ENCODE measurements around the gene MAP1LC3B2. TPM values are rescaled to one million over a fixed set of nuclear protein-coding genes. Genes with fewer than 3 reads are reported as not detected.

Gene MAP1LC3B2
- total and polyA plus RNA-seq, 2 experiments from 2014 or later: 3.3 TPM; not detected in 1

DNA sequence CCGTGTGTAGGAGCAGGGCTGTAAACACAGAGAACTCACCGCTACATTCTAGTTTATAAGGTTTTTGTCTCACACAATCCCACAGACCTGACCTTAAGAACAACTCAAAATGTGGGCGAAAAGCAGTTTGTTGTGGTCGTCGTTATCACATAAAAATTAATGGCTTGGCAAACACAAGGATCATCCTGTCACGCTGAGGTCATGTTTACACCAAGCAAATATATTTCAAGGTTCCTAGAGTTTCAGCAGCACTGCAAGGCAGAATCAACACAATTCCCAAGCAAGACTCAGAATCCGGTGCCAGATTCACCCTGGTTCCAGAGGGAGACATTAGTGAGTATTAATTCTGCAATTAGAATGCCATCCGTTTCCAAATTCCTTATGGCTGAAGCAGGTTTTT lies 30.1 kb upstream of the MAP1LC3B2 start:
- no peak for TF ChIP-seq CTCF (IDR thresholded peaks at IDR 0.05; ENCODE audit: poor library complexity)
- TF ChIP-seq EZH2 (IDR thresholded peaks at IDR 0.05; ENCODE audit: borderline replicate concordance): no peak
- TF ChIP-seq EZH2phosphoT487 (IDR thresholded peaks at IDR 0.05; ENCODE audit: low read depth, severe bottlenecking, unreplicated experiment): no peak

DNA sequence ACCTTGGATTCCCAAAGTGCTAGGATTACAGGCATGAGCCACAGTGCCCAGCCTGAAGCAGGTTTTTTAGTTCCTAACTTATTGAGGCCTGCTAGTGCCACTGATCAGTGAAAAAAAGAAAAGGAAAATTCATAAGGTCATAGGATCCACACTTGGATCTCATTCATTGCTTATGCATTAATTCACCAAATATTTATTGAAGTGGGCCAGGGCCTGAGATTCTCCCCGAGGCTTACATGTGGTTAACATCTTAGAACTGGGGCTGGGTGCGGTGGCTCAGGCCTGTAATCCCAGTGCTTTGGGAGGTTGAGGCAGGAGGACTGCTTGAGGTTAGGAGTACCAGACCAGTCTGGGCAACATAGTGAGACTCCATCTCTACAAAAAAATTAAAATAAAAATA lies 29.5 kb upstream of the MAP1LC3B2 start:
- Histone ChIP-seq H3K79me2 (no peaks in the 10 kb centered on the region), H3K4me2 (no peak overlapping the region), H4K20me1 (ENCODE audit: insufficient read depth, poor library complexity, severe bottlenecking) (no peaks in the 10 kb centered on the region), H3K9me2 (replicated peaks; ENCODE audit: insufficient read depth) (no peaks in the 10 kb centered on the region), H2AFZ (no peak overlapping the region), H3K27me3 (no peaks in the 10 kb centered on the region), H3K4me3 (no peak overlapping the region), H3K27ac (no peak overlapping the region), H3K4me1 (ENCODE audit: insufficient read depth) (peaks cover 30% of the 10 kb centered on the region), H3K9me3 (ENCODE audit: low read depth) (no peaks in the 10 kb centered on the region), H3K36me3 (replicated peaks; ENCODE audit: insufficient read depth, low read depth) (no peaks in the 10 kb centered on the region)
- 86% methylated on average over 2 of the region's 2 CpGs for WGBS (ENCODE audit: low lambda C conversion rate, missing lambda C conversion rate)
- TF ChIP-seq CTCF (IDR thresholded peaks at IDR 0.05; ENCODE audit: poor library complexity) (no peak), EZH2 (IDR thresholded peaks at IDR 0.05; ENCODE audit: borderline replicate concordance) (no peak), EZH2phosphoT487 (IDR thresholded peaks at IDR 0.05; ENCODE audit: low read depth, severe bottlenecking, unreplicated experiment) (no peak)
- DNase-seq (ENCODE audit: low spot score): no peak

More for the DNA sequence above, 30.1 kb upstream of the MAP1LC3B2 start:
- Histone ChIP-seq H2AFZ (no peak overlapping the region), H3K79me2 (no peaks in the 10 kb centered on the region), H3K27me3 (no peaks in the 10 kb centered on the region), H3K4me2 (peak overlapping the region; percentile 37), H3K4me3 (no peak overlapping the region), H3K36me3 (replicated peaks; ENCODE audit: insufficient read depth, low read depth) (no peaks in the 10 kb centered on the region), H3K27ac (no peak overlapping the region), H4K20me1 (ENCODE audit: insufficient read depth, poor library complexity, severe bottlenecking) (no peaks in the 10 kb centered on the region), H3K9me2 (replicated peaks; ENCODE audit: insufficient read depth) (no peaks in the 10 kb centered on the region), H3K9me3 (ENCODE audit: low read depth) (no peaks in the 10 kb centered on the region), H3K4me1 (ENCODE audit: insufficient read depth) (peaks cover 28% of the 10 kb centered on the region)
- peak; percentile 18 for DNase-seq (ENCODE audit: low spot score)
- 35% methylated on average over 8 of the region's 8 CpGs for WGBS (ENCODE audit: low lambda C conversion rate, missing lambda C conversion rate)

GRCh38 chr12:116532428-116532827 lies 26.8 kb upstream of the MAP1LC3B2 start:
- Histone ChIP-seq H3K4me1 (ENCODE audit: insufficient read depth) (peaks cover 20% of the 10 kb centered on the region), H2AFZ (no peak overlapping the region), H3K9me2 (replicated peaks; ENCODE audit: insufficient read depth) (no peaks in the 10 kb centered on the region), H3K36me3 (replicated peaks; ENCODE audit: insufficient read depth, low read depth) (no peaks in the 10 kb centered on the region), H3K27ac (no peak overlapping the region), H3K4me2 (peak overlapping the region; percentile 90), H3K9me3 (ENCODE audit: low read depth) (no peaks in the 10 kb centered on the region), H4K20me1 (ENCODE audit: insufficient read depth, poor library complexity, severe bottlenecking) (no peaks in the 10 kb centered on the region), H3K4me3 (no peak overlapping the region), H3K79me2 (no peaks in the 10 kb centered on the region), H3K27me3 (no peaks in the 10 kb centered on the region)
- TF ChIP-seq EZH2phosphoT487 (IDR thresholded peaks at IDR 0.05; ENCODE audit: low read depth, severe bottlenecking, unreplicated experiment): no peak
- TF ChIP-seq CTCF (IDR thresholded peaks at IDR 0.05; ENCODE audit: poor library complexity): no peak
- TF ChIP-seq EZH2 (IDR thresholded peaks at IDR 0.05; ENCODE audit: borderline replicate concordance): no peak
- 79% methylated on average over 4 of the region's 4 CpGs for WGBS (ENCODE audit: low lambda C conversion rate, missing lambda C conversion rate)
- no peak for DNase-seq (ENCODE audit: low spot score)

DNA sequence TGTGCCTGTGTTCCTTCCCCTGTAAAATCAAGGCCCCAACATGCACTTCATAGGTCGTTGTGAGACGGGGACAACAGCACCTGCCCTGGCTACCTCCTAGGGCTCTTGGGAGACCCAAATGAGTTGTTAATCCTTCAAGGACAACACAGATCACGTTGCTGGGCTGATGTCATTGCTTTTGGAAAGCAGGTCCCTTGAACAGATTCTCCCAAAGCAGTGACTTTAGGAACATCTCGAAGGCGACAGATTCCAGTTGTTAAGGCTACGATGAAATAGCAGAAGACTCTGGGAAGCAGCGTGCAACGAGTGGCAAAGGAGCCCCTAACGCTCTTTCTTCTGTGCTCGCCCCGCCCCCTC lies 26.2 kb upstream of the MAP1LC3B2 start:
- no peak for DNase-seq (ENCODE audit: low spot score)
- H3K36me3 ChIP-seq (replicated peaks; ENCODE audit: insufficient read depth, low read depth): no peaks in the 10 kb centered on the region
- H2AFZ ChIP-seq: peak overlapping the region; percentile 63
- no peak for TF ChIP-seq EZH2phosphoT487 (IDR thresholded peaks at IDR 0.05; ENCODE audit: low read depth, severe bottlenecking, unreplicated experiment)
- no peak for TF ChIP-seq CTCF (IDR thresholded peaks at IDR 0.05; ENCODE audit: poor library complexity)
- no peak for TF ChIP-seq EZH2 (IDR thresholded peaks at IDR 0.05; ENCODE audit: borderline replicate concordance)
- H3K9me3 ChIP-seq (ENCODE audit: low read depth): no peaks in the 10 kb centered on the region
- H3K4me3 ChIP-seq: peak overlapping the region; percentile 44
- H3K27me3 ChIP-seq: no peaks in the 10 kb centered on the region
- peak overlapping the region; percentile 90 for H3K4me2 ChIP-seq
- H3K4me1 ChIP-seq (ENCODE audit: insufficient read depth): peaks cover 20% of the 10 kb centered on the region
- H3K79me2 ChIP-seq: no peaks in the 10 kb centered on the region
- no peaks in the 10 kb centered on the region for H3K9me2 ChIP-seq (replicated peaks; ENCODE audit: insufficient read depth)
- peak overlapping the region; percentile 4 for H3K27ac ChIP-seq
- 4% methylated on average over 11 of the region's 11 CpGs for WGBS (ENCODE audit: low lambda C conversion rate, missing lambda C conversion rate)
- H4K20me1 ChIP-seq (ENCODE audit: insufficient read depth, poor library complexity, severe bottlenecking): no peaks in the 10 kb centered on the region

Data from hepatocyte (in vitro differentiated cells).